GM18505 (cell line): Measurements from ENCODE around the gene RSPH1.

ENCODE experiments used
- ATAC-seq: cut with Tn5 transposase; IDR thresholded peaks from one replicate; pipeline ENCODE4 v1.9.1; 2021; ENCODE audit not compliant: unreplicated experiment
- POLR2A ChIP-seq: IDR thresholded peaks from 4 replicates; pipeline ENCODE4 v1.6.1; 2011; ENCODE audit warnings: borderline replicate concordance; ENCODE audit not compliant: insufficient read depth, insufficient read length; ENCODE audit errors: extremely low read depth

RSPH1 gene

GRCh38 chr21:42537106-42537742 lies 41.2 kb upstream of the RSPH1 start:
- ATAC-seq: no peak

GRCh38 chr21:42536601-42537000 lies 40.6 kb upstream of the RSPH1 start:
- ATAC-seq: no peak
- no peak for TF ChIP-seq POLR2A

More at GRCh38 chr21:42537106-42537742, 41.2 kb upstream of the RSPH1 start:
- no peak for TF ChIP-seq POLR2A

- no peak for TF ChIP-seq POLR2A
- ATAC-seq: no peak
Observed at GRCh38 chr21:42535602-42536171, 39.7 kb upstream of the RSPH1 start.

- TF ChIP-seq POLR2A: no peak
- ATAC-seq: no peak
Observed at GRCh38 chr21:42534421-42535378, 38.7 kb upstream of the RSPH1 start.

GRCh38 chr21:42533963-42534355 lies 37.9 kb upstream of the RSPH1 start:
- no peak for TF ChIP-seq POLR2A
- ATAC-seq: no peak

- no peak for TF ChIP-seq POLR2A
- no peak for ATAC-seq
Observed at GRCh38 chr21:42533306-42533962, 37.4 kb upstream of the RSPH1 start.

GRCh38 chr21:42532466-42533181 lies 36.6 kb upstream of the RSPH1 start:
- ATAC-seq: no peak

GRCh38 chr21:42531771-42532170 lies 35.7 kb upstream of the RSPH1 start:
- TF ChIP-seq POLR2A: no peak
- no peak for ATAC-seq

More at GRCh38 chr21:42532466-42533181, 36.6 kb upstream of the RSPH1 start:
- TF ChIP-seq POLR2A: no peak

GRCh38 chr21:42530167-42530518 lies 34.1 kb upstream of the RSPH1 start:
- ATAC-seq: no peak
- no peak for TF ChIP-seq POLR2A

- ATAC-seq: no peak
- no peak for TF ChIP-seq POLR2A
Observed at GRCh38 chr21:42527489-42528158, 31.6 kb upstream of the RSPH1 start.

GRCh38 chr21:42527127-42527488 lies 31.1 kb upstream of the RSPH1 start:
- no peak for ATAC-seq
- TF ChIP-seq POLR2A: no peak

- no peak for TF ChIP-seq POLR2A
- ATAC-seq: no peak
Observed at GRCh38 chr21:42526379-42526727, 30.3 kb upstream of the RSPH1 start.
